ENCODE measurements around the gene VAV2.

VAV2 gene

GRCh38 chr9:133775951-133776905 is 215.9 kb downstream of the VAV2 start:
- TF ChIP-seq, protein P1, sequence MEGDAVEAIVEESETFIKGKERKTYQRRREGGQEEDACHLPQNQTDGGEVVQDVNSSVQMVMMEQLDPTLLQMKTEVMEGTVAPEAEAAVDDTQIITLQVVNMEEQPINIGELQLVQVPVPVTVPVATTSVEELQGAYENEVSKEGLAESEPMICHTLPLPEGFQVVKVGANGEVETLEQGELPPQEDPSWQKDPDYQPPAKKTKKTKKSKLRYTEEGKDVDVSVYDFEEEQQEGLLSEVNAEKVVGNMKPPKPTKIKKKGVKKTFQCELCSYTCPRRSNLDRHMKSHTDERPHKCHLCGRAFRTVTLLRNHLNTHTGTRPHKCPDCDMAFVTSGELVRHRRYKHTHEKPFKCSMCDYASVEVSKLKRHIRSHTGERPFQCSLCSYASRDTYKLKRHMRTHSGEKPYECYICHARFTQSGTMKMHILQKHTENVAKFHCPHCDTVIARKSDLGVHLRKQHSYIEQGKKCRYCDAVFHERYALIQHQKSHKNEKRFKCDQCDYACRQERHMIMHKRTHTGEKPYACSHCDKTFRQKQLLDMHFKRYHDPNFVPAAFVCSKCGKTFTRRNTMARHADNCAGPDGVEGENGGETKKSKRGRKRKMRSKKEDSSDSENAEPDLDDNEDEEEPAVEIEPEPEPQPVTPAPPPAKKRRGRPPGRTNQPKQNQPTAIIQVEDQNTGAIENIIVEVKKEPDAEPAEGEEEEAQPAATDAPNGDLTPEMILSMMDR (IDR thresholded peaks at IDR 0.05; ENCODE audit: low read depth, low read length): no peak
- H3K4me3 ChIP-seq (ENCODE audit: low read depth, low read length): no peak overlapping the region

GRCh38 chr9:133775291-133775690 is 216.8 kb downstream of the VAV2 start:
- TF ChIP-seq, protein P1 (IDR thresholded peaks at IDR 0.05; ENCODE audit: low read depth, low read length): no peak

GRCh38 chr9:133774799-133775198 is 217.3 kb downstream of the VAV2 start:
- TF ChIP-seq, protein P1 (IDR thresholded peaks at IDR 0.05; ENCODE audit: low read depth, low read length): no peak
- H3K4me3 ChIP-seq (ENCODE audit: low read depth, low read length): no peak overlapping the region

More at GRCh38 chr9:133775291-133775690, 216.8 kb downstream of the VAV2 start:
- H3K4me3 ChIP-seq (ENCODE audit: low read depth, low read length): no peak overlapping the region

GRCh38 chr9:133773889-133774655 is 218.1 kb downstream of the VAV2 start:
- no peak overlapping the region for H3K4me3 ChIP-seq (ENCODE audit: low read depth, low read length)
- TF ChIP-seq, protein P1 (IDR thresholded peaks at IDR 0.05; ENCODE audit: low read depth, low read length): no peak

- TF ChIP-seq, protein P1 (IDR thresholded peaks at IDR 0.05; ENCODE audit: low read depth, low read length): no peak
- H3K4me3 ChIP-seq (ENCODE audit: low read depth, low read length): no peak overlapping the region
These were observed 219.5 kb downstream of the VAV2 start for GRCh38 chr9:133772581-133772980.

GRCh38 chr9:133771486-133772482 is 220.3 kb downstream of the VAV2 start:
- TF ChIP-seq, protein P1 (IDR thresholded peaks at IDR 0.05; ENCODE audit: low read depth, low read length): no peak
- H3K4me3 ChIP-seq (ENCODE audit: low read depth, low read length): no peak overlapping the region
